Medulla oblongata (tissue), 1 donor: ENCODE data around the gene TOR1AIP2.
"Not testable (repeated sequence)": the region's sequence is repeated elsewhere in the genome, so short reads cannot be mapped to it uniquely, and the experiment has no call there.

Experiments
- DNase-seq: peaks from one replicate; pipeline ENCODE4 v3.0.0-alpha.2; 2015; ENCODE audit errors: extremely low spot score

Gene TOR1AIP2

GRCh38 chr1:179807691-179808485 lies 69.7 kb downstream of the TOR1AIP2 start:
- no peak for DNase-seq

DNA sequence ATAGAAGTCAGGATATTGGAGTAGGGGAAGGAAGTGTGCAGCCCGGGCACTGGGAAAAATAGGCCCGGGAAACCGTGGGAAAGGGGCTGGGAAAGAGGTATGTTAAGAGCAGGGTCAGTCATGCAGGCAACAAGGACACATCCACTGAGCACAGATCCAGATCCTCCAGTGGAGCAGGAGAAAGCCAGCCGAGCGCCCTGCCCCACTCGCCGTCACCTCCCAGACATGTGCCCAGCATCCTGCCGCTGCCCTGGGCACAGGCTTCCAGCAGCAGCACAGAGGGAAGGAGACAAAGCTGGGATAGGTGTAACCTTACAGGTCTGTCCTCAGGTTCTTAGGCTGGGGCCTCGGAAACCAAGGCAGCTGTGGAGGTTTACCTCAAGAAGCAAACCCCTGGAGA lies 70.3 kb downstream of the TOR1AIP2 start:
- DNase-seq: no peak

DNA sequence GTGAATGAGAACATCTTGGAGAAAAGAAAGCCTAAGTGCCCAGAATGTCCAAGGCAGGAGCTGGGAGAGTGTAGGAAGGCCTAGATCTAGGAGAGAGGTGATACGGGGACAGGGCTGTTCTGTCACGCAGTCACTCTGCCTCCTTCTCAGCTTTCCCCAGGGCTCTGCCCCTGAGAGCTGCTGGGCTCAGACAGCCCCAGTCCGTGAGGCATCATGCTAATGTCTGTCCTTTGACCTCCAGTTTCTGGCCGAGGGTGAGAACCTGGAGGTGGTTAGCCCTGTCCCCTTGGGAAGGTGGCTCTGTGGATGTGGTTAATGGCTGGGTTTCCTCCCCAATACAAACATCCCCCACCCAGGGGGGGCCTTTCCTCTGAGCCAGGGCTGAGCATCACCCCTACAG lies 71.3 kb downstream of the TOR1AIP2 start:
- DNase-seq: no peak

- no peak for DNase-seq
These were observed 72.1 kb downstream of the TOR1AIP2 start for GRCh38 chr1:179805291-179806195.

DNA sequence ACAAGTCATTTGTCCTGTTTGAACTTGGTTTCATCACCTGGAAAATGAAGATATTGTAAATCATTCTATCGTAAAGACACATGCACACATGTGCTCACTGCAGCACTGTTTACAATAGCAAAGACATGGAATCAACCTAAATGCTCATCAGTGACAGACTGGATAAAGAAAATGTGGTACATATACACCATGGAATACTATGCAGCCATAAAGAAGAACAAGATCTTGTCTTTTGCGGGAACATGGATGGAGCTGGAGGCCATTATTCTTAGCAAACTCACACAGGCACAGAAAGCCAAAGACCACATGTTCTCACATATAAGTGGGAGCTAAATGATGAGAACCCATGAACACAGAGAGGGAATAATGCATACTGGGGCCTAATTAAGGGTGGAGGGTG lies 73.2 kb downstream of the TOR1AIP2 start:
- not testable (repeated sequence) for DNase-seq

DNA sequence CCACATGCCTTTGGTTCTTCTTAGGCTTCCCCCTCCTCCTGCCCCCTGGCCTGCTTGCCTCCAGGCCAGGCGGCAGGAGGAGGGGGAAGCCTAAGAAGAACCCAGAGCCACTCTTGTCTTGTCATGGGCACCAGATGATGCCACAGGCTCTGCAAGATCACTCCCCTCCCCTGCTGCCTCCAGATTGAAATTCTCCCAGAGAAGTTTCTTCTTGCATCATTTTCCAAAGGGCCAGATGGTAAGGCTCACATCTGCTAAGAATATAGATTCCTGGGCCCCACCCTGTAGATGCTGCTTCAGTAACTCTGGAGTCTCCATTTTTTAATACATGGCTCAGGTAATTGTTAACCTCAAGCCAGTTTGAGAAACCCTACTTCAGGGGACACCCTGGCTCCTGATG lies 73.7 kb downstream of the TOR1AIP2 start:
- DNase-seq: no peak

- DNase-seq: no peak
These were observed 74.5 kb downstream of the TOR1AIP2 start for GRCh38 chr1:179803104-179803503.

DNA sequence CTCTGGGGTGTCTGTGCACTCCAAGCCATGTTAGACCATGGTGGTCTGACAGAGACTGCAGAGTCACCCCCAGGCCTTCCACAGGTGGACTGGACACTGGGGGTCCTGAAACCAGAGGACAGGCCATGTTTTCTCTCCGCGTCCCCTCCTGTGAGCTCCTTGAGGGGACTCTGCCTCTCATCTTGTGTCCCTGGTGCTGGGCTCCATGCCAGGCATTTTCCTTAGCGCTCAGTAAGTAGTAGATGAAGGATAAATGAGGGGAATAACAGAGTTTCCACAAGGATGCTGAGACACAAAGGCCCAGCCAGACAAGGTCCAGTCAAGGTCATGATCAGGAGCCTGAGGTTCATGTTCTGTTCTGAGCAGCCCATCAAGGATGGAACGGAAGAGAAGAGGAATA lies 77.1 kb downstream of the TOR1AIP2 start:
- DNase-seq: no peak

DNA sequence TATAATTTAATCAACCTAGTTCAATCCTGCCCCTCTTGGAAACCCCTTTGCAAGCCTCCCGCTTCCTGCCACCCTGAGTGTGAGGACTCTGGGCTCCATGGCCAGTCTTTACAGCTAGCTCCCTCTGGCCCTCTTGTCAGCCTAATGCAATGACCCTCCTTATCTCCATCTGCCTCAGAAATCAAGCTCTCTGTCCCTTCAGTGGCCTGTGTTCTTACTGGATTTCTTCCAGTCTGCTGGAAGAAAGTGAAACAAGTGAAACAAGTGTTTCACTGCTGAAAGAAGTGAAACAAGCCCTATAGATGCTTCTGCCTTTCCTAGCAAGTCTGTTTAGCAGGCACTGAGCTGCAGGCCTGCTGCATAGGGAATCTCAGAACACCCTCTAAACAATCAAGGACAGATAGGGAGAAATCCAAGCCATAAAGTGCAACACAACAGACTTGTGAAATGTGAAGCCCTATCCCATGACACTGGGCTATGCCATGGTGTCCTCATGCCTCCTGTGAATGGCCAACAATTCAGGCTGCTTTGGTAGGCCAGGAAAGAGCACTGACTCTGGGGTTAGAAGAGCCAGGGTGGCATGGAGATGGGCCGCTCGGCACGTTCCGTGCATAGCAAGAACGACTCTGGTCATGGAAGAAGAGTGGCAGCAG lies 78.6 kb downstream of the TOR1AIP2 start:
- no peak for DNase-seq

- DNase-seq: no peak
These were observed 79.3 kb downstream of the TOR1AIP2 start for GRCh38 chr1:179798213-179798863.

GRCh38 chr1:179794669-179795068 lies 82.9 kb downstream of the TOR1AIP2 start:
- DNase-seq: no peak

DNA sequence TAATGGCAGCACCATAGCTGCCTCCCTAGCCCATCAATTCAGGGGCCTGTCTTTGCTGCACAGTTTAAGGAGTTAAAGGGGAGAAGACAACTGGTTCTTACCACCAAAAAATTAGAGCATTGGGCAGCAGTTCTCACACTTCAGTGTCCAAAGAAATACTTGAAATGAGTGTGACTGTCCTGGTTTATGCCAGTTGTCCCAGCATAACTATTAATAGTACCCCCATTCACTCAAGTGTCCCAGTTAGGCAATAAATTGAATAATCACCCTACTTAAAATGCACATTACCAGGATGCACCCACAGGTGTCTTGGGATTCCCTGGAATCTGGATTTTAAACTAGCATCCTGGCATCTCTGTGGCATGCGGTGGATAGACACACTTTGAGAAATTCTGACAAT lies 83.5 kb downstream of the TOR1AIP2 start:
- no peak for DNase-seq

- DNase-seq: no peak
These were observed 84.3 kb downstream of the TOR1AIP2 start for GRCh38 chr1:179793281-179793680.
